GM18499 (cell line): ENCODE measurements around the gene INSIG1.

Experiments
- ATAC-seq: cut with Tn5 transposase; IDR thresholded peaks from one replicate; pipeline ENCODE4 v1.9.1; 2021; ENCODE audit warnings: moderate number of reproducible peaks; ENCODE audit not compliant: insufficient read depth, unreplicated experiment

Gene INSIG1

GRCh38 chr7:155283565-155284194 is 14.0 kb upstream of the INSIG1 start:
- ATAC-seq, result peak; percentile 88

DNA sequence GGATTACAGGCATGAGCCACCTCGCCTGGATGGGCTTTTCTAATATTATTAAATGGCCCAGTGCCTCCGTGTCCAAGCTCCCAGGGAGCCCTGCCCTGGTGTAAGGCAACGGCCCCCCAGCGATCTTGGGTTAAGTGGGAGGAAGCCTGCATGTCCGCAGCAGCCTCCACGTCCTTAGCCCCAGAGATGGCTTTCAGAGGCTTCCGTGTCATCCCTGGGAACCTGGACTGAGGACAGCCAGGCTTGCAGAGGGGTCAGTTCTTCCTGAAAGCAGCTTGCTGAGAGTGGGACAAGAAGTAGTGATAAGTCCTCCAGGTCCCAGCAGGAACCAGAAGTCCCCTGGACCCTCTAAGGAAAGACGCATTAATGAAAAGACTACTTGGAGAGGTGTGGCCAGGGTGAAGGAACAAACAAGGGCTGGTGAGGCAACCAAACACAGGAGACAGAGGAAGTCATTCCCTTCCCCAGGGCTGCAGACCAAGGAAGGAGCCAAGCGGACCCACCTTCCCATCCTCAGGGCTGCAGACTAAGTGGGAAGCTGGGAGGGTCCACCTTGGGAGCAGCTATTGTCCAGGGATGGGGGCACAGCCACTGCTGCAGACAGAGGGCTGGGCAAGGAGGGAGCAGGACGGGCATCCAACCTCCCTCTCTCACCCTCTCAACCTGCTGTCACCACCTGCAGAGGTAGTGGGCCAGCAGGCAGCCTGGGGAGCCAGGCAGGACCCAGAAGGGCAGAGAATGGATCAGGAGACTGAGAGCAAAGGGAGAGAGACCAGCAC is 13.0 kb upstream of the INSIG1 start:
- ATAC-seq, result no peak

- ATAC-seq, result no peak
Observed at GRCh38 chr7:155285423-155285822, 12.3 kb upstream of the INSIG1 start.

DNA sequence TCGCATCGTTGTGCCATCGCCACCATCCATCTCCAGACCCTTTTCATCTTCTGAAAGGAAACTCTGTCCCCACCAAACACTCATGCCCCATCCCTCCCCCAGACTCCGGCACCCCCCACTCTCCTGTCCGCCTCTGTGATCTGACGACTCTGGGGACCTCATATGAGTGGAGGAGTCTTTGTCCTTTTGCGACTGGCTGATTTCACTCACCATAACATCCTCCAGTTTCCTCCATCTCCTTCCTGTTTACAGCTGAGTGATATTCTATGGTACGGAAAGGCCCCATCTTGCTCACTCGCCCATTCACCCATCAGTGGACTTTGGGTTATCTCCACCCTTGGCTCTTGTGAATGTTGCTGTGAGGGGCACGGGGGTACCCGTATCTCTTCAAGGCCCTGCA is 11.8 kb upstream of the INSIG1 start:
- ATAC-seq, result no peak

DNA sequence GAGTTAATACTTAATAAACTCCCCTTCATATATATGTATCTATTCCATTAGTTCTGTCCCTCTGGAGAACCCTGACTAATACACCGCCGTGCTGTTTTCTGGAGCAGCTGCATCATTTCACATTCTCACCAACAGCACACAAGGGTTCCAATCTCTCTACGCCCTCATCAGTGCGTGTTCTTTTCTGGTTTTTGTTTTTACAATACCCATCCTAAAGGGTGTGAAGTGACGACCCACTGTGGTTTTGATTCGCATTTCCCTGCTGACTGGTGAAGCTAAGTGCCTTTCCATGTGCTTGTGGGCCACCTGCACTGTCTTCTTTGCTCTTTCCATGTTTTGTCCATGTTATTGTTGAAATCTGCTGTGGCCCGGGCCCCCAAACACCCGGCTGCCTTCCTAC is 11.0 kb upstream of the INSIG1 start:
- no peak for ATAC-seq

DNA sequence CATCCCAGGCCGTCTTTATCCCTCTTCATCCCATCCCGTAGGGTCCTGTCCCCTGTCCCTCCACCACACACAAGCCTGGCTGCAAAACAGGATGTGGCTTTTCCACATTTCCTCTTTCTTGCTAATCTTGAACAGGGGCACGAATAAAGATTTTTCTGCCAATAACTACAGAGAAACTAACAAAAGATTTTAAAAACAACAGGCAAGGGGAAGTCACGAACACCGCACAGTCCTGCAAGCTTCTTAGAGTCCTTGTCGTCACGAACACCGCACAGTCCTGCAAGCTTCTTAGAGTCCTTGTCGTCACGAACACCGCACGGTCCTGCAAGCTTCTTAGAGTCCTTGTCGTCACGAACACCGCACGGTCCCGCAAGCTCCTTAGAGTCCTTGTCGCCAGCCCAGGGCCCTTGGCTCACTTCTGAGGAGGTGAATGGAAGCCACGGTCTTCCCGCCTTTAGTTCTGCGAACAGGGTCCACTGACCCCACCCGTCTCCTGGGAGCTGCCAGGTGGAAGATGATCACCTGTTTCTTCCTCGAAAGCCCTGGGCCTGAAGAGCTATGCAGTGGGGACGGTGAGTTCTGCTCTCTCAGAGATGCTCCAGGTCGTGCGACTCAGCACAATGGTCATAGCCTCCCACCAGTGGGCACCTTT is 10.3 kb upstream of the INSIG1 start:
- ATAC-seq, result no peak

DNA sequence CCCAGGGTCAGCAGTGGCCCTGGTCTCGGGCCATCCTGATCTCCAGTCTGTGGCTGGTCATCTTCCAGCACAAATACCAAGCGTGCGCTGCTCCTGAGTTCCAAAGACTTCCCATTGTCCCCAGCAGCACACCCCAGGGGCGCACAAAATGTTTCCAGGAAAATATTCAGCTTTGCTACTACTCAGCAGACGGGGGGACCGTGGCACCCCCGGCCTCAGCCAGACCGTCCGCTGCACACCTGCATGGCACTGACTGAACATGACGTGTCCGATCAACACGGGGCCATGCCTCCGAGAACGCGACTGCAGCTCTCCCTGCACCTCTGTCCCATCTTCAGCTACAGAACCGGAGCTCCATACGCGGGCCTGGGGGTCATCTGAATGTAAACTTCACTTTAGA is 9.6 kb upstream of the INSIG1 start:
- ATAC-seq, result no peak

DNA sequence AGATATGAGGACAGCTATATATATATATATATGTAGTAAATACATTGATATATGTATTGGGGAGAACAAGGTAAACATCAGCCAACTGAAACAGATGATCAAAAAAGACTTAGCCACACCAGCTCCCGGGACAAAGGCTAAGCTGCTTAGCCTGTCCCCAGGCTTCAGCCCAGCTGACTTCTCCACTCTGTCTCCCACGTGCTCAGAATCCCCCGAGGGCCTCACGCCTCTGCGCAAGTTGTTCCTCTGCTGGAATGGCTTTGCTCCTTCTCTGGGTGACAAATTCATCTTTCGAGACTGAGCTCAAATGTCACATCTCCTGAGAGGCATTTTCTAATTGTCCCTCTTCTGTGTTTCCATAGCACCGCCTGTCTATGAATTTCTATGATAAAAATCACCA is 8.6 kb upstream of the INSIG1 start:
- ATAC-seq, result no peak

DNA sequence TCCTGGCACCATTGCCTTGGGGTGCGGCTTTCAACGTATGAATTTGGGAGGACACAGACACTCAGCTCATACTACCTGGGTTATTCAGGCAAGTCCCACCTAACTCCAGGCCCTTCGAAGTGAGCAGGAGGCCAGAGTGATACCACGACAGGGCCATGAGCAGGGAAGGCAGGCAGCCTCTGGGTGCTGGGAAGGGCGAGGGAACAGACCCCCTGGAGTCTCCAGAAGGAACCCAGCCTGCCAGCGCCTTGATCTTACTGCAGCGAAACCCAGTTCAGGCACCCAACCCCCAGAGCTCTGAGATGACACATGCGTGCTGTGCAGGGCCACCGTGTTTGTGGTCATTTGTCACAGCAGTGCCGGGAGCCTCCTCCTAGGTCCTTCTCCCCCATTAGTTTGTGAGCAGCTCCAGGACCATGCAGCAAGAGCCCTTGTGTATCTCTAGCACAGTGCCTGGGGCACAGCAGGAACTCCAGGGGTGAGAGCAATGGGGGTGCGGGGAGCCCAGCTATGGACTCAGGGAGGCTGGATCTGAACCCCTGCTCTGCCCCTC is 7.7 kb upstream of the INSIG1 start:
- ATAC-seq, result no peak

GRCh38 chr7:155291045-155291530 is 6.6 kb upstream of the INSIG1 start:
- no peak for ATAC-seq

- no peak for ATAC-seq
Observed at GRCh38 chr7:155291729-155292128, 5.9 kb upstream of the INSIG1 start.

DNA sequence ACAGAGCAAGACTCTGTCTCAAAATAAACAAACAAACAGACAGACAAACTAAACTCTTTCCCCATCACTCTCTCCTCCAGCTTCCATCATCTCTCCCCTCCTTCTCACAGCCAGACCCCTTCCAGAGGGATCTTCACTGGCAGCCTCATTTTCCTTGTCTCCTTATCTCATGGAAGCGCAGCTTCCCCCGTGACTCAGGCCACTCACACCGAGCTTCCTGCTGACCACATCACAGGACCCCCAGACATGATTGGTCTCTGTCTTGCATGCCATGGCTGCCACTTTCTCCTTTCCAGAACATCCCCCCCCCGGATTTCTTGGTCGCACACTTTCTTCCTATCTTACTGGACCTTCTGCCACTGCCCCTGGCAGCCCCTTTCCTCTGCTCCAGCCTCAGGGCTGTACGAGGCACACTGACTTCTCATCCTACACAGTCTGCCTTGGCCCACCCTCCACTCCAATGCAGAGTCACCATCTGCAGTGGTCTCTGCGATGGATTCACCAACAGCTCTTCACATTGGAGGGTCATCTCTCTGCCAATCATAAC is 4.9 kb upstream of the INSIG1 start:
- no peak for ATAC-seq

GRCh38 chr7:155293721-155294510 is 3.8 kb upstream of the INSIG1 start:
- ATAC-seq, result no peak

DNA sequence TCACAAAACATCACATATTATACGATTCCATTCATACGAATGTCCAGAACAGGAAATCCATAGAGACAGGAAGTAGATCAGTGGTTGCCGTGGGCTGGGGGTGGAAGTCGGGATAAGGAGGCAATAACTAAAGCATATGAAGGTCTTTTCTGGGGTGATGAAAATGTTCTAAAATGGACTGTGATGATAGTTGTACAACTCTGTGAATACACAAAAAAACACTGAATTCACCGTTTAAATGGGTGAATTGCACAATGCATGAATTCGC is 3.2 kb upstream of the INSIG1 start:
- no peak for ATAC-seq

DNA sequence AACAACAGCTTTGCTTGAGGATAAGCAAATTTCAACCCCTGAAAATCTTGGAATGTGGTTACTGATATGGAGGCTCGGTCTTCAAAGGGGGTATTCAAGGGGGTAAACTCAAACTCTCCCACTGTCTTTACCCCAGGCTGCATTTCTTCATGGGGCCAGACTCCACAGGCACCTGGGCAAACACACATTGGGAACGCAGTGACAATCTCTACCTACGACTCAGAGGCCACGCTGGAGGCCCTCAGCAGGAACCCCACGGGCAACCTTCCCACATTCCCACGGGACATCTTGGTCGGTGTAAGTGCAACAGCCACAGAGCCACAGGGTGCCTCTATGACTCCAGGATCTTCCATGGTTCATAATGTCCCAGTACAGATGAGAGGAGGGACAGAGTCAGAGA is 2.2 kb upstream of the INSIG1 start:
- ATAC-seq, result no peak

DNA sequence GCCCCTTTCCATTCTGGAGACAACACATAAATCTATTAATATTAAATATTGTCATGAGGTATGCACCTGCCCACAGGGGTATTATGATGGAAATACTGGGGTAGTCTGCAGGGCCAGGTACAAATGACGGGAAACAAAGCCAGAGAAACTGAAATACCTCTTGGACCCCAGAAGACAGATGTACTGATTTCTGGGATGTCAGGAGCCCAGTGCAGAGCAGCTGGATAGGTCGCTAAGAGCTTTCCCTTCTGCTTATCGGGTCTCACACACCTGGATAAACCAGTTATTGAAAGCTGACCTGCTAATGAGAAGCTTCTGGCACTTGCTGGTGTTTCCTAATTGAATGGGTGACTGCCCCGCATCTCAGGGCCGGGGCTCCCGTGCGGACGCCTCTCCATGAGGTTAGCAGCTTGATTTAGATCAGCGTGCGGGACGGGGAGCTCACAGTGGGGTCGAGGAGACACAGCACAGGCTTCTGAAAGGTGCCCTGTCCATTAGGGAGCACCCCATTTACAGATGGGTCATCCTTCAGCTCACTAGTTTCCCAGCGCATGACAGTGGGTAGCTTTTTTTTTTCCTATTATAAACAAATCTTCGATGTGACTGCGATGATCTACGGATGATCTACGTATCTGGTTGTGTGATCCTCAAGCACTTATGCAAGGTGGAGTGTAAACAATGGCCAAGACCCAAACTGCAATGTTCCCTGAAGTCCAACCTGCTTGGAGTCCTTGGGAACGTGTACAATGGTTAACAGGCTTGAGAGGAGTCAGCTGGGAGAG is 1.5 kb upstream of the INSIG1 start:
- ATAC-seq, result no peak

DNA sequence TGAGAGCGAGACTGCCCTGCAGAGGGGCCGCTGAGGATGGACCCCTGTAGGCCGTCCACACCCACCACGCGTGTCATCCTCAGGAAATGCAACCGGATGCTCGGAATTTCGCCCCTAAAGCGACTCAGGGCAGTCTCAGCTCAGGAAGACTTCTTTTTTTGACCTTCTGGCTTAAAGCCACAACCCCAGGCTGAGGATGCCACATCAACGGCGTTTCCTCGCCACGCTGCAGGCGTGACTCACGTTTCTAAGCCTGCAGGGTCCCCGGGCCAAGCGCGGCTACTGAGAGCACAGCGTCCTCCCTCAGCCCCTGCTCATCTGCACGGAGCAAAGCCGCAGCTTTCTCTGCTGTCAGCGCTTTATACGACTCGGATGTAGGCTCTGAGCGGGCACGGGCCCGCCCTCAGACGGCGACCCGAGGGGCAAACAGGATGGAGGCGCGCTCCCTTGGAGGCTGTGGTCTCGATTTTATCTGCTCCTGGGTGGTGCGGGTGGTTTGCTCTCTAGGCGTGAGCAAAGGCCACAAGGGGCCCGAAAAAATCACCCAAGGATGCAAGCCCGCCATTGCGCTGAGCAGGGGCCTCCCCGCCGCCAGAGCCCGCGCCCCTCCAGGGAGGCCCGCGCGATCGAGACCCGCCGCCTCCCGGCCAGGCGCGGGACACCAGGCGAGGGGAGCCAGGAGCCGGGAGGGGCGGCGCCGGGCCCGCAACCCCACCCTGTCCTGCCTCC is 726 bp upstream of the INSIG1 start:
- ATAC-seq, result peak; percentile 14

DNA sequence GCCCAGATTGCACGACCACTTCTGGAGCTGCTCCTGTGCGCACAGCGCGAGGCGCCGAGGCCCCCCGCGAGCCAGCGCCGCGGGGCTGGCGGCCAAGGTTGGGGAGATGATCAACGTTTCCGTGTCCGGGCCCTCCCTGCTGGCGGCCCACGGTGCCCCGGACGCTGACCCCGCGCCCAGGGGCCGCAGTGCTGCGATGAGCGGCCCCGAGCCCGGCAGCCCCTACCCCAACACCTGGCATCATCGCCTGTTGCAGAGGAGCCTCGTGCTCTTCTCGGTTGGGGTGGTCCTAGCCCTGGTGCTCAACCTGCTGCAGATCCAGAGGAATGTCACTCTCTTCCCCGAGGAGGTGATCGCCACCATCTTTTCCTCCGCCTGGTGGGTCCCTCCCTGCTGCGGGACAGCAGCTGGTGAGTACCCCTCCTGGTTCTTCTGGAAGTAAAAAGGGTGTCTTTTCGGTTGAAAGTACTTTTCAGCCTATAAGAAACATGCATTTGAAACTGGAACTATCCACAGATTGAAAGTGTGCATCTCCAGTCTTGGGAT is 683 bp downstream of the INSIG1 start:
- ATAC-seq, result no peak
